Keratinocyte (primary cell): Measurements from ENCODE around the gene FBN2. TPM values are rescaled to one million over a fixed set of nuclear protein-coding genes. Genes with fewer than 3 reads are reported as not detected.

Source experiments
- DNase-seq: peaks from one replicate; pipeline ENCODE4 v3.0.0-alpha.2; 2011; ENCODE audit warnings: low read depth, missing footprints, low spot score
- FAIRE-seq: peaks from 2 replicates; lab custom pipeline; 2011; peaks lifted over from hg19 to GRCh38; lab: Jason Lieb, UNC
- H2AFZ ChIP-seq: 2 replicates; pipeline ENCODE4 v1.6.0; 2012; ENCODE audit warnings: low read length, control low read depth, inconsistent platforms; ENCODE audit not compliant: control insufficient read depth
- H3K27ac ChIP-seq: 2 replicates; pipeline ENCODE4 v1.5.1; 2011; ENCODE audit warnings: low read length; ENCODE audit not compliant: control insufficient read depth, insufficient read depth
- H3K27me3 ChIP-seq: 3 replicates; pipeline ENCODE4 v1.6.0; 2011; ENCODE audit warnings: low read length; ENCODE audit not compliant: control insufficient read depth, insufficient read depth; ENCODE audit errors: extremely low read depth
- H3K36me3 ChIP-seq, 2 experiments: 2 replicates in 1 of 2; 3 replicates in 1 of 2; pipeline ENCODE4 v1.5.1; 2011; ENCODE audit warnings: low read length in 2 of 2, mild to moderate bottlenecking in 1 of 2; ENCODE audit not compliant: control insufficient read depth in 2 of 2, insufficient read depth in 2 of 2; ENCODE audit errors: extremely low read depth in 1 of 2
- H3K4me1 ChIP-seq: 3 replicates; pipeline ENCODE4 v1.5.1; 2011; ENCODE audit warnings: low read length; ENCODE audit not compliant: control insufficient read depth, insufficient read depth; ENCODE audit errors: extremely low read depth
- H3K4me2 ChIP-seq: 3 replicates; pipeline ENCODE4 v1.6.0; 2011; ENCODE audit warnings: low read depth, low read length; ENCODE audit not compliant: control insufficient read depth, insufficient read depth; ENCODE audit errors: extremely low read depth
- H3K4me3 ChIP-seq, 3 experiments: fragments of 200-600 bp in 1 of 3; sonication (generic) in 1 of 3; 2 replicates in 2 of 3; 3 replicates in 1 of 3; pipeline ENCODE4 v1.5.1; 2011 to 2016; ENCODE audit warnings: low read length in 3 of 3, mild to moderate bottlenecking in 3 of 3, control low read depth in 2 of 3, inconsistent platforms in 1 of 3, low read depth in 1 of 3, mixed read lengths in 1 of 3, mixed run types in 1 of 3, moderate library complexity in 1 of 3; ENCODE audit not compliant: control insufficient read depth in 2 of 3, insufficient read depth in 2 of 3; ENCODE audit errors: extremely low read depth in 1 of 3
- H3K79me2 ChIP-seq: 2 replicates; pipeline ENCODE4 v1.6.0; 2012; ENCODE audit warnings: low read length; ENCODE audit not compliant: control insufficient read depth, insufficient read depth
- H3K9ac ChIP-seq: 3 replicates; pipeline ENCODE4 v1.6.0; 2011; ENCODE audit warnings: low read length; ENCODE audit not compliant: control insufficient read depth, insufficient read depth; ENCODE audit errors: extremely low read depth
- H3K9me1 ChIP-seq: 3 replicates; pipeline ENCODE4 v1.6.0; 2011; ENCODE audit warnings: low read length; ENCODE audit not compliant: control insufficient read depth, insufficient read depth; ENCODE audit errors: extremely low read depth
- H3K9me3 ChIP-seq: 2 replicates; pipeline ENCODE4 v1.5.1; 2012; ENCODE audit warnings: low read depth, low read length; ENCODE audit not compliant: control insufficient read depth
- H4K20me1 ChIP-seq: 3 replicates; pipeline ENCODE4 v1.6.0; 2011; ENCODE audit warnings: low read length; ENCODE audit not compliant: control insufficient read depth, insufficient read depth; ENCODE audit errors: extremely low read depth
- EZH2 ChIP-seq: IDR thresholded peaks from one replicate; pipeline ENCODE4 v1.6.1; 2012; ENCODE audit warnings: inconsistent platforms, mild to moderate bottlenecking, low read length, moderate library complexity
- dilution Hi-C: fragments of 300-500 bp; cut with MboI; formaldehyde crosslinking; loops from one replicate; pipeline ENCODE4 v1.7.0; 2020; ENCODE audit warnings: low sequenced_read_pairs; ENCODE audit not compliant: extremely low pct_ligation_motif_present
- polyA plus RNA-seq, 5 experiments: library from polyadenylated mRNA; depleted of rRNA in 3 of 5; stranded (reverse) in 3 of 5; stranded (forward) in 1 of 5; unstranded in 1 of 5; fragments of >200 nt; gene quantifications; 1 replicate in 1 of 5; 2 replicates in 3 of 5; 3 replicates in 1 of 5; pipeline versions ENCODE4 v1.2.1 to v1.2.3, GENCODE V29; 2011 to 2012; ENCODE audit warnings: missing spikeins in 2 of 5, low read depth in 1 of 5, low replicate concordance in 1 of 5
- TF ChIP-seq, protein P1 (sequence below), 3 experiments: IDR thresholded peaks in 1 of 3; conservative IDR thresholded peaks in 1 of 3; optimal IDR thresholded peaks in 1 of 3; 2 replicates in 2 of 3; 3 replicates in 1 of 3; pipeline versions ENCODE3 to v1.5.1; 2011; ENCODE audit warnings: low read length in 3 of 3, mild to moderate bottlenecking in 3 of 3, moderate library complexity in 2 of 3, control low read depth in 1 of 3, inconsistent platforms in 1 of 3; ENCODE audit not compliant: insufficient read depth in 2 of 3; ENCODE audit errors: extremely low read depth in 1 of 3

The FBN2 gene
- polyA plus RNA-seq, 1 donor (not counting 4 experiments of a cell fraction or from before 2014, with no cell fraction given): 30.1 TPM

DNA sequence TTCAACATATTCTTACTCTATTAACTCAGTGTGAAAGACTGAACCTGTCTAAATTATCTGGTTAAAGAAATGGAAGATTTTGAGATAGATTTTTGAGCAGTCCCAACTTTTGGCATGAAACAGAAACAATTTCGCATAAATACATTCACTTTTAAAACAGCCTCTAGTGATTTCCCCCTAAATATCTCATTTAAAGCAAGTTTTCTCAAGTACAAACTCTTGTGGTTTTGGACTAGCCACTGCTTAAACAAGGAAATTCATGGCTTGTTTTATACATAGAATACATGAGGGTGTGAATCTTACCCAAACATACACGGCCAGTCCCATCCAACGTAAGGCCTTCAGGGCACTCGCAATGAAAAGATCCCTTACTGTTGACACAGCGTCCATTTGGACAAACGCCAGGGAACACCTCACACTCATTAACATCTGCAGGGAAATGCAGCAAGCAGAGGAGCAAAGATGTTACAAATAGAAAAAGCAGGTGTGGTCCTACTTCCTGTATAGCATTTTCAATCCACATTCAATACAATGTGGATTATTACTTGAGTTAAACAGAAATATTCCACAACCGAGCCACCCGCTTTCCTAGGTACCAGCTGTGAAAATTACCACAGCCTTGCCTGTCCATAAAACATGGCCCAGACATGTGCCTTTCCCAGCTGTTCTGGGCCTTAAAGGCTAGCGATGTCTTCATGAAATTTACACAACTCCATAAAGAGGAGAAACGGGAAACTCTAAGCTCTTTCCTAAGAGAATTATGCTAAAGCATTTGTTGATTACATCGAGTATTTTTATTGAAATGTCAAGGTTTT is 188.8 kb downstream of the FBN2 start:
- TF ChIP-seq EZH2: no peak
- TF ChIP-seq, protein P1, sequence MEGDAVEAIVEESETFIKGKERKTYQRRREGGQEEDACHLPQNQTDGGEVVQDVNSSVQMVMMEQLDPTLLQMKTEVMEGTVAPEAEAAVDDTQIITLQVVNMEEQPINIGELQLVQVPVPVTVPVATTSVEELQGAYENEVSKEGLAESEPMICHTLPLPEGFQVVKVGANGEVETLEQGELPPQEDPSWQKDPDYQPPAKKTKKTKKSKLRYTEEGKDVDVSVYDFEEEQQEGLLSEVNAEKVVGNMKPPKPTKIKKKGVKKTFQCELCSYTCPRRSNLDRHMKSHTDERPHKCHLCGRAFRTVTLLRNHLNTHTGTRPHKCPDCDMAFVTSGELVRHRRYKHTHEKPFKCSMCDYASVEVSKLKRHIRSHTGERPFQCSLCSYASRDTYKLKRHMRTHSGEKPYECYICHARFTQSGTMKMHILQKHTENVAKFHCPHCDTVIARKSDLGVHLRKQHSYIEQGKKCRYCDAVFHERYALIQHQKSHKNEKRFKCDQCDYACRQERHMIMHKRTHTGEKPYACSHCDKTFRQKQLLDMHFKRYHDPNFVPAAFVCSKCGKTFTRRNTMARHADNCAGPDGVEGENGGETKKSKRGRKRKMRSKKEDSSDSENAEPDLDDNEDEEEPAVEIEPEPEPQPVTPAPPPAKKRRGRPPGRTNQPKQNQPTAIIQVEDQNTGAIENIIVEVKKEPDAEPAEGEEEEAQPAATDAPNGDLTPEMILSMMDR (optimal IDR thresholded peaks at IDR 0.05 in 1 of 3, IDR thresholded peaks at IDR 0.05 in 1 of 3, conservative IDR thresholded peaks at IDR 0.05 in 1 of 3; ENCODE audit: extremely low read depth in 1 of 3, insufficient read depth in 2 of 3, low read length in 3 of 3): no peak
- peak overlapping the region; percentile 25 for H3K27ac ChIP-seq
- no peaks in the 10 kb centered on the region for H3K9me1 ChIP-seq
- H2AFZ ChIP-seq: no peak overlapping the region
- H3K27me3 ChIP-seq: no peaks in the 10 kb centered on the region
- FAIRE-seq (peak; percentile 99), DNase-seq (peak; percentile 46)
- H3K36me3 ChIP-seq: peaks cover 6 to 13% of the 10 kb centered on the region in 2 experiments
- no peak overlapping the region for H3K9ac ChIP-seq
- dilution Hi-C loops: no loop called here
- no peaks in the 10 kb centered on the region for H4K20me1 ChIP-seq
- H3K4me2 ChIP-seq: peak overlapping the region; percentile 44
- no peaks in the 10 kb centered on the region for H3K9me3 ChIP-seq
- peaks cover 11% of the 10 kb centered on the region for H3K4me1 ChIP-seq
- no peak overlapping the region for H3K4me3 ChIP-seq
- H3K79me2 ChIP-seq: no peaks in the 10 kb centered on the region

DNA sequence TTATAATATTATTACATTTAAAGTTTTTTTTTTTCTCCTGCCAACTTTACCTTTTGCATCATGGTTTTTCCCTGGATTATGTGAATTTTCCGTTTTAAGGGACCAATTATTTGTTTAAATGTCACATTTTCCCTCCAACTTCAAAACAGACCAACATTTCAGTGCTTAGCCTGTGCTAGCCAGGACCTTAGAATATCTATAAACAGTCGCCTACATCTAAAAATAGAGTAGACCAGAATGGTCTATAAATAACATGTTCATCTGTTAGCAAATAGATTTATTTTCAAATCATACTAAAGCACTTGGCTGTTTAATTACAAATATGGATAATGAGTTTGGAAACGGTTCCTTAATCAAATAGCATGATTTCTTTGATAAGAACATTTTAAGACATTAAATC is 192.0 kb downstream of the FBN2 start:
- Histone ChIP-seq H3K9me1 (no peaks in the 10 kb centered on the region), H3K27ac (no peak overlapping the region), H4K20me1 (no peaks in the 10 kb centered on the region), H3K4me2 (no peak overlapping the region), H3K9ac (no peak overlapping the region), H3K4me3 (no peak overlapping the region), H3K4me1 (peaks cover 11% of the 10 kb centered on the region), H3K9me3 (no peaks in the 10 kb centered on the region), H3K36me3 (peaks cover 13% of the 10 kb centered on the region in 2 experiments), H2AFZ (no peak overlapping the region), H3K27me3 (no peaks in the 10 kb centered on the region), H3K79me2 (no peaks in the 10 kb centered on the region)
- no peak for TF ChIP-seq EZH2
- TF ChIP-seq, protein P1 (optimal IDR thresholded peaks at IDR 0.05 in 1 of 3, IDR thresholded peaks at IDR 0.05 in 1 of 3, conservative IDR thresholded peaks at IDR 0.05 in 1 of 3; ENCODE audit: extremely low read depth in 1 of 3, insufficient read depth in 2 of 3, low read length in 3 of 3): no peak
- DNase-seq (no peak), FAIRE-seq (no peak)
- dilution Hi-C loops: no loop called here
